ENCODE results near the gene POMT1.

Gene POMT1

DNA sequence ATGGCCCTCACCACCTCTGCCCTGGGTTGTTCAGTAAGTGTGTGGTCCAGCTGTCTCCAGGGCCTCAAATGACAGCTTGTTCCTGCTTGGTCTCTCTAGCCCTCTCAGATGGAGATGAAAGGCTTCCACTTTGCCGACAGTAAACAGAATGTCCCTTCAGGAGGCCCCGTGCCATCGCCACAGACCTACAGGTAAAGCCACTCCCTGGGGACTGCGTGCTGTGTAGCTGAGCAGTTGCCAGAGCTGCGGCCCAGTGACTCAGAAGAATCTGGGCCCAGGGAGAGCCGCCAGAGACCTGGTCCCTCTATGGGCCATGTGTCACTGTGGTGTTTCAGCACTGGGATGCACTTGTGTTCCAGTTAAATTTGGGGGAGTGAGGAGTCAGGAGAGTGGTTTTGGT, 10.6 kb upstream of the POMT1 start:
- Histone ChIP-seq H3K4me3 (replicated peaks; ENCODE audit: low read depth, low read length) (no peak overlapping the region), H3K36me3 (ENCODE audit: control insufficient read depth, insufficient read depth, low read length) (peaks cover 75% of the 10 kb centered on the region), H3K27me3 (replicated peaks; ENCODE audit: control insufficient read depth, insufficient read depth, low read length) (no peaks in the 10 kb centered on the region)
- no peak for DNase-seq (ENCODE audit: extremely low read depth, insufficient read length)
- TF ChIP-seq, protein P1, sequence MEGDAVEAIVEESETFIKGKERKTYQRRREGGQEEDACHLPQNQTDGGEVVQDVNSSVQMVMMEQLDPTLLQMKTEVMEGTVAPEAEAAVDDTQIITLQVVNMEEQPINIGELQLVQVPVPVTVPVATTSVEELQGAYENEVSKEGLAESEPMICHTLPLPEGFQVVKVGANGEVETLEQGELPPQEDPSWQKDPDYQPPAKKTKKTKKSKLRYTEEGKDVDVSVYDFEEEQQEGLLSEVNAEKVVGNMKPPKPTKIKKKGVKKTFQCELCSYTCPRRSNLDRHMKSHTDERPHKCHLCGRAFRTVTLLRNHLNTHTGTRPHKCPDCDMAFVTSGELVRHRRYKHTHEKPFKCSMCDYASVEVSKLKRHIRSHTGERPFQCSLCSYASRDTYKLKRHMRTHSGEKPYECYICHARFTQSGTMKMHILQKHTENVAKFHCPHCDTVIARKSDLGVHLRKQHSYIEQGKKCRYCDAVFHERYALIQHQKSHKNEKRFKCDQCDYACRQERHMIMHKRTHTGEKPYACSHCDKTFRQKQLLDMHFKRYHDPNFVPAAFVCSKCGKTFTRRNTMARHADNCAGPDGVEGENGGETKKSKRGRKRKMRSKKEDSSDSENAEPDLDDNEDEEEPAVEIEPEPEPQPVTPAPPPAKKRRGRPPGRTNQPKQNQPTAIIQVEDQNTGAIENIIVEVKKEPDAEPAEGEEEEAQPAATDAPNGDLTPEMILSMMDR (IDR thresholded peaks at IDR 0.05; ENCODE audit: insufficient read depth, low read length, poor library complexity, severe bottlenecking), result no peak

DNA sequence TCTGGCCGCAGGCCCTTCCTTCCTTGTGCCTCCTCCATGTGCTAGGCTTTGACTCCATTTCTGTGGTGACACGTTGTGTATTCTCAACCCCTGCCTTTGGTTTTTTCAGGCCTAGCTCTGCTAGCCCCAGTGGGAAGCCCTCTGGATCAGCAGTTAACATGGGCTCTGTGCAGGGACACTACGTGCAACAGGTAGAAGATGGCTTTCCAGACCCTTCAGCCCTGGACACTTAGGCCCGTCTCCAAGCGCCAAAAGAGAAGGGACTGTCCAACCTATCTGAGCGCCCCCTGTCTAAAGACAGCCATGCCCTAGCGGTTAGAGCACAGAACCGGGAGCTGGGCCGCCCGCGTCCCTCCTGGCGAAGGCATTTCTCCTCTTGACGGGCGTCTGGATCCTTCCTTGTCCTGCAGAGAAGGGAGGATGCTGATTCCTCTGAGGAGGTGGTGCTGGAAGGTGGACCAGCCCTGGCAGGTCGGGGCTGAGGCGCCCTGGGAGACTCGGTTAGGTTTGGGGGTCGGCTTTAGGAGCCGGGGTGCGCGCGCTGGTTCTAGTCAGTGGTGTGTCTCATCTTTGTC, 8.3 kb upstream of the POMT1 start:
- no peak for DNase-seq (ENCODE audit: extremely low read depth, insufficient read length)
- Histone ChIP-seq H3K36me3 (ENCODE audit: control insufficient read depth, insufficient read depth, low read length) (peaks cover 69% of the 10 kb centered on the region), H3K27me3 (replicated peaks; ENCODE audit: control insufficient read depth, insufficient read depth, low read length) (no peaks in the 10 kb centered on the region), H3K4me3 (replicated peaks; ENCODE audit: low read depth, low read length) (no peak overlapping the region)
- TF ChIP-seq, protein P1 (IDR thresholded peaks at IDR 0.05; ENCODE audit: insufficient read depth, low read length, poor library complexity, severe bottlenecking), result no peak

DNA sequence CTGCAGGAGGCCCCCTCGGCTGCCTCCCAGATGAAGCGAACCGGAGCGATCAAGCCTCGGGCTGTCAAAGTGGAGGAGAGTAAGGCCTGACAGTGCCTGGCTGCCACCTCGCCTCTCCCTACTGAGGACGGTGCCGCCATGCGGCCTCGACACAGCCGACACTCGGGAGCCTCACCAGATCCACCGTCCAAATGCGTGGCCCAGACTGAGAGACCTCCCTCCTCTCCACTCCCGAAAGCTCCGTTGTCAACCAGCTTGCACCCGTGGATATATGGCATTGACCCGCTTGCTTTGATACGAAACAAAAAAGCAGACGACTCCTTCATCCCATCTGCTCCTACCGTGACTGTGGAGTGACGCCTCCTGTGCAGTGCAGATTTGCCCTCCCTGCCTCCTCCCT, 6.9 kb upstream of the POMT1 start:
- Histone ChIP-seq H3K4me3 (replicated peaks; ENCODE audit: low read depth, low read length) (no peak overlapping the region), H3K27me3 (replicated peaks; ENCODE audit: control insufficient read depth, insufficient read depth, low read length) (no peaks in the 10 kb centered on the region), H3K36me3 (ENCODE audit: control insufficient read depth, insufficient read depth, low read length) (peaks cover 61% of the 10 kb centered on the region)
- no peak for DNase-seq (ENCODE audit: extremely low read depth, insufficient read length)
- TF ChIP-seq, protein P1 (IDR thresholded peaks at IDR 0.05; ENCODE audit: insufficient read depth, low read length, poor library complexity, severe bottlenecking), result no peak

DNA sequence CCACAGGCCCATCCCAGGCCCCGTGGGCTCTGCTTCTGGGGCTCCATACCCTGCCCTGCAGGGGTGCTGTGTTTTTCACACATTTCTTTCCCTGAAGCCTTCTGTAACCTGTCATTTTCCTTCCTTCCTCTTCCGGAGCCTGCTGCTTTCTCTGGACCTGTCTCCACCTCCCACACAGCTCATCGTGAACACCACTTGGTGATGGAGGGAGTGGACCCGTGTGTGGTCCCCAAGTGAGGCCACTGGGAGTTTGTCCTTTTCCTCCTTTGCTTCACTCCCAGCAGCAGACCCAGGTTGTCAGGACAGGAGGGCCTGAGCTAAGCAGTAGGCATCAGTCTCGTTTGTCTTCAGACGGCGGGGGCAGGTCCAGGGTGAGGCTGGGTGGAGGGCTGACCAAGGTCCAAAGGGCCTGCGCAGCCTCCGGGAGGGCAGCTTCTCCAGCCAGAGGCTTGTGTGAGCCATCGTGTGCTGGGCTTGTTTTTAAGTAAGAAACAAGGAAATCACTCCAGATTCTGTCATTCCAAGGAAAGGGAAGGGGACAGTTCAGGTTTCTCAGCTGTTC, 5.8 kb upstream of the POMT1 start:
- peaks cover 50% of the 10 kb centered on the region for H3K36me3 ChIP-seq (ENCODE audit: control insufficient read depth, insufficient read depth, low read length)
- H3K4me3 ChIP-seq (replicated peaks; ENCODE audit: low read depth, low read length), result no peak overlapping the region
- H3K27me3 ChIP-seq (replicated peaks; ENCODE audit: control insufficient read depth, insufficient read depth, low read length), result no peaks in the 10 kb centered on the region
- TF ChIP-seq, protein P1 (IDR thresholded peaks at IDR 0.05; ENCODE audit: insufficient read depth, low read length, poor library complexity, severe bottlenecking), result no peak
- no peak for DNase-seq (ENCODE audit: extremely low read depth, insufficient read length)

DNA sequence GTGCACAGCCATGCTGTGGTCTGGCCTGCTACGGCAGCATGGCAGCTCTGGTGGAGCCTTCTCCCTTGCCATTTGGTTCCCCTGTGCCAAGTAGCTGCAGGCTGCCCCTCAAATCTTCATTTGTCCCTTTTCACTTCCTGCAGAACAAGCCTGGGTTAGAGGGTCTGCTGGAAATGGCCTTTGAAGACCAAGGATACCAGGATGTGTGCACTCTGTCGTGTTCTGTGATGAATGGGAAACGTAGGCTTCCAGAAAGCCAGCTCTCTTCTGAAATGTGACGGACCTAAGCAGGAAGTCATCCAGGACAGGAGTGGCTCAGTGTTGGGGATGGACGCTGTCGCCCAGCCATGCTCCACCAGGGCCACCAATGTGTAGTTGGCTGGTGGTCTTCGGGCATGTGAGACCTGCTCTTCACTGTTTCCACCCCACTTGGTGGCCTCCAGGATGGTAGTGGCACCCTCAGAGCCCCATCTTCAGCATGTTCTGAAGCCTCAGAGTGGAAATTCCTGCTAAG, 3.4 kb upstream of the POMT1 start:
- H3K27me3 ChIP-seq (replicated peaks; ENCODE audit: control insufficient read depth, insufficient read depth, low read length), result no peaks in the 10 kb centered on the region
- H3K36me3 ChIP-seq (ENCODE audit: control insufficient read depth, insufficient read depth, low read length), result peaks cover 29% of the 10 kb centered on the region
- TF ChIP-seq, protein P1 (IDR thresholded peaks at IDR 0.05; ENCODE audit: insufficient read depth, low read length, poor library complexity, severe bottlenecking), result no peak

More for the DNA sequence above, 3.4 kb upstream of the POMT1 start:
- no peak for DNase-seq (ENCODE audit: extremely low read depth, insufficient read length)
- no peak overlapping the region for H3K4me3 ChIP-seq (replicated peaks; ENCODE audit: low read depth, low read length)

Measured in GM06990 (cell line).